Iris pigment epithelial cell (primary cell): ENCODE measurements around the gene MAD1L1.

ENCODE experiments used
- DNase-seq: peaks from one replicate; pipeline ENCODE4 v3.0.0-alpha.2; 2011; ENCODE audit warnings: low read depth

MAD1L1 gene

DNA sequence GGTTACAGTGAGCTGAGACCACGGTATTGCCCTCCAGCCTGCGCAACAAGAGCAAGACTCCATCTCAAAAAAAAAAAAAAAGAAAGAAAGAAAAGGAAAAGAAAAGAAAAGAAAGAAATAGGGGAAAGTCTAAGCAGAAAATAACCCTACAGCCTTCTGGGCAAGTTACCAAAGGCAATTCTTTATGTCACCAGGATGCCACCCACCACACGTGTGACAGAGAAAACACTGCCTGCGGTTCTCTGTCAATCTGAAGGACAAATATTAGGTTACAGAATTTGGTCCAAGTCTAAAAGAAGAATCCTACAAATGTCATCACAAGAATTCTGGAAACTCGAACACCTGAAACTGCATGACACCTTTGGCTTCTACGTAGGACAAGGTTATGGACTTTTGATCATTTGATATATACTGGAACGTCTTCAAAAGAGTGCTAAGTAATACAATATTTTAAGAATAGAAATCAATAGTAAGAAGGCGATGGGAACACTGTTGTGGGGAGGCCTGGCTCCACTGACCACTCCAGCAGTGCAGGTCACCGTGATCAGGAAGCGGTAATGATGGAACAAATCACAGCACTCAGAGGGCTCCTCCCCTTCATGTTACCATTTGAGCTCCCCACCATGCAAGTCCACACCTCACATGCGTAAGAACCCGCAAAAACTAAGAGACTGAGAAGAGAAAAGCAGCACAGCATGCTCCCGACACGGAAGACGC is 75.8 kb downstream of the MAD1L1 start:
- DNase-seq = no peak

DNA sequence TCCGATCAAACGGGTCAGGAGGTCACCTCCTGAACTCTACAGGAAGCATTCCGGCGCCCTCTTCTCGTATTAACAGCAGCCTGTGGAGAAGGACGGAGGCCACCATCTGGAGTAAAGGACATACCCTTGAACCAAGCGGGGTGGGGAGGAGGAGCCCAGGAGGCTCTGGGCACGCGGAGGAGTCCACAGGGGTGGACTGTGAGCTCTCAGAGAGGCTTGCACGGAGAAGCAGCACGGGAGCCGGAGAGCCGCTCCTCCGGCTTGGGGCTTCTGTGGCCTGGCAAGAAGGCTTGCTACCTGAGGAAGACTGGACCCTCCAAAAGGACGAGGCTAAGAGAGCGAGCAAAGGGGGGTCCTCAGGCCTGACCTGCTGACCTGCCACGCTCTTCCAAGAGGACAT is 77.9 kb downstream of the MAD1L1 start:
- no peak for DNase-seq

DNA sequence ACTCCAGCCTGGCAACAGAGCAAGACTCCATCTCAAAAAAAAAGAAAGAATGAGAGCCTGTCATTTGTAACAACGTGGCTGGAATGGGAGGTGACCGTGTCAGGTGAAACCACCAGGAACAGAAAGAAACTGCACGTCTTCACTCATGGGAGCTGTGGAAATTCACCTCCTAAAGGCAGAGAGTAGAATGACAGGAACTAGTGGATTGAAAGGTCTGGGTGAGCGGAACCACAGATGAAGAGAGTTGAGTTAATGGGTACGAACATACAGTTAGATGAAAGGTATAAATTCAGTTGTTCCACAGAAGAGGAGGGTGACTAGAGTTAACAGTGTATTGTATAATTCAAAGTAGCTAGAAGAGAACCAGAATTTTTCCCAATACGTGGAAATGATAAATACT is 78.6 kb downstream of the MAD1L1 start:
- DNase-seq = no peak

DNA sequence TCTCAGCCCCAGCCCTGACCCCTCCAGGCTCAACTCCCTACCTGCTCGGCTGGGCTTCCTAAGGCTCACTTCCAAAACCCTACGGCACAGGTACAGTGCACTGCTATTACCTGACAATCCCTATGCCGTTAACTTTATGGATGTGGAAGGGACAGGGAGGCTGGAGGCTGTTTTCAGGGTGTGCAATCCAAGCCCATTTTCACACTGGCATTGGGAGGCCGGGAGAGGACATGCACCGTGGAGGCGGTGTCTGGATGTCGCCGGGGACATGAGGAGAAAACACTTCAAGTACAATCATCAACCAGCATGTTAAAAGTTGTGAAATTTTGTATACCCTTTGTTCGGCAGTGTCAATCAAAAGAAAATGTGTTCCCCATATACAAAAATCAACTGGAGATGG is 80.1 kb downstream of the MAD1L1 start:
- DNase-seq = no peak

DNA sequence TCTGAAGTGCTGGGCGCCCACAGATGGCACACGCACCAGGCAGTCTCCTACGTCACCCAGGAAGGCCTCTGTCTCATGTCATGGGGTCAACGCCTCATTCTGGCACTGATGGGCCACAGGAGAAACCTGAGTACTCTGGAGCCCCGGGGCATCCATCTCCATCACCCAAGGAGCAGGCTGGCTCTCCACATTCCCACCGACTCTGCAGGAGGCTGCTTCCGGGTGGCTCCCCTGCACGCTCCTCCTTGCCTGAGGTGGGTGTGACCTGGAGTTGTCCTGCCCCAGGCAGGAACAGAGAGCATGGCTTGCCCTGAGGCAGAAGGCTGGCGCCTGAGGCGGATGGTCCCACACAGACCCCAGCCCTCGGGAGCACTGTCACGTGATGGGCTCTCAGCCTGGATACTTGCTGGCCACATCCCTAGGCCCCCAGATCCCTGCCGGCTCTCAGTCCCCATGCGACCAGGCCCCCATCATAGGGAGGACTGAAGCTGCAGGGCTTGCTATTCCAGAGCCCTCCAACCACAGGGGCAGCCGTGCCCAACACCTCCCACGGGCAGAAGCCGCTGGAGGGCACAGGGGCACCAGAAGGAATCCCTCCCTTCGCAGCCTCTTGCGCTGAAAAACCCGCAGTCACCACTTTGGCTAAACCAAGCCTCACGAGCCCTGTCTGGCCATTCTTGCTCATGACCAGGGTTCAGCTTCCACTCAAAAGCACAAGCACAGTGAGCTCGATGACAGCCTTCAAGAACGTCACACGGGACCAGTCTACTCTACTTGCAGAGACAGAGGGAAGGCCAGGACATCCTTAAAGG is 80.7 kb downstream of the MAD1L1 start:
- no peak for DNase-seq

DNA sequence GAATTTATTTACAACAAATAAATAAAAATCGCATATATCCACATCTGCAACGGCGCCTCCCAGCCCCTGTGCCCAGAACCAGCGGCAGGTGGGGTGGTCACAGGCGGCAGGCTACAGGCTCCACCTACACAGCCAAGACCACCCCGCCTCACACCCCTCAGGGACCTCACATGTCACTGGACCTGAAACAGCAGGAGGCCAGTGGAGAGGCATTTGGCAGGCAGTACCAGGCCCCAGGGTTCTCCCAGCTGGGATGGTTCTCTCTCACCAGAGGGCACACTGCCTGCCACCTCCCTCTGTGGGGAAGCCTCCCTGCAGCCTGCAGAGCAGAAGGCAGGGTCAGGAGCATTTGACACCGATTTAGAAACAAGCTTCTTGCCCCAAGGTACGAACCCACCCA is 81.5 kb downstream of the MAD1L1 start:
- DNase-seq = no peak

DNA sequence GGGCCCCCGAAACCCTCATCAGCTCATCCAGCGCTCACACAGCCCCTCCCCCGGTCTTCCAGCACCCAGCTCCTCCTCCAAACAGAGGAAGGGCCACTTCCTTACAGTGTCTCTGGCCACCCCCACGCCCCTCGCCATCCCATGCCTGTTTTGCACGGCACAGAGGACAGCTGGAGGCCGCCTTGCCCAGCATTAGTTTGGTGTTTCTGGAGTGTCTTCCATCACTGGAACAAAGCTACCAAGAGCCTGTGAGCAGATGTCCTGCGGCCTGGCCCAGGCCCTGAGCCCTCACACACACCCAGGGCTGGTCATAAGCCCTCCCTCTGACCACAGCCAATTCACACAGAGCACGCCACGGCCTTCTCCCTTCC is 82.3 kb downstream of the MAD1L1 start:
- DNase-seq = no peak

DNA sequence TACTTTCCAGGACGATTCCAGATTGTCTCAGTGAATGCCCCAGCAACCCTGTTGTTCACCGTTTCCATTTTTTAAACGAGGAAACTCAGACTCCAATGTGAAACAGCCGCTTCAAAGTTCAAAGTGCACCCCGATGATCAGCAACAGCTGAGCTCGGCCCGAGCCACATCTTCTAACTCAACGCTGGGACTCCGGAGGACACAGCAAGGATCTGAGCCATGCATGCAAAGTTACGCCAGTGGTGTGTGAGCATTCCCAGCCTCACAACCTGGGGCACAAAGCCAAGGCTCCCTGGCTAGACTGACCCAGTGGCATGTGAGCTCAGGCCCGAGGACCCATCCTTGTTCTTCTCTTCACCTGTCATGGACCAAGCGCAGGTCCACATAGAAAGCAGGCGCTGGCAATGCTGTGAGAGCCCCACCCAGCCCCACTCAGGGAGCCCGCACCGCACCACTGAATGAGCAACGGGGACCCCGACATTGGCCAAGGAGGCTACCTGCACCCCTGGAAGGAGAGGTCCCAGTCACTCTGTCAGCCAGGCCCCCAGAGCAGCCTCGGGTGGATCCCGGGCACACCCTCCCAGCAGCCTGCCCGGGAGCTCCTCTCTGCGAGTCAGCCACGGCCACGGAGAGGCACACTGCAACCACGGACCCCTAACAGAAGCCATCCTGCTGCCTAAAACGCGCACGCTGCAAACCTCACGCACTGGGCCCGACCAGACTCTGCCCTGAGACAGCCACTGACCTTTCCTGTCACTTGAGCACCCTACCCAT is 82.9 kb downstream of the MAD1L1 start:
- DNase-seq = no peak

DNA sequence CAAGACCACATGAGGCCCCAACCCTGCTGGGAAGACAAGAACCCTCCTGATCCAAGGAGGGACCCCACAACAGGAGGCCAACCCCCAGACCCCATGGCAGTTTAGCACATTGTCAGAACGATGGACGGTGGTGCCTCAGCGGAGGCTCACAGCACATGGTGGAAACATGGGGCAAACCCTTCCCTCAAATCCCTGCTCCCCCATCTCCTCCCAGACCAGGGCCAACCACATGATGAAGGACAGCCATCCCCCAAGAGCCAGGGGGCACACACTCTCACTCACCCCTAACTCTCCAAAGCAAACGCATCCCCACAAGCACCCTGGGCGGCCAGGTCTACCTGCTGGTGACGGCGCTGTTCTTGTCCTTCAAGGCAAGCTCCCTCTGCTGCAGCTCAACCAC is 83.9 kb downstream of the MAD1L1 start:
- no peak for DNase-seq

DNA sequence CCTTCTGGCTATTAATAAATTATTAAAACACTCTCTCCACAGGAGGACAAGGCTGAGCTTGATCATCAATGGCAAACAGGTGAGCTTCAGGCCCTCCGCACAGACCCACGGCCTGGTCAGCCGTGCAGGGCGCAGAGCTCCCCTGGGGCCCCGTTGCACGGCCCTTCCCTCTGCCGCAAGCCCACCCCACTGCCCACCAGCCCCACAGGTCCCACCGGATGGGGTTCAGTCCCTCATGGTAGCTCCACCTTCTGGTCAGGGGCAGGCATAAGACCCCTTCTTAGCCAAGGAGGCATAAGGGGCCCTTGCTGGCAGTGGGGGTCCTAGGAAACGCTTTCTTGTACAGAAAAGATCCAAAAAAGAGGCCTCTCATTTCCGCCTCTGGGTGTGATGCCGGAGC is 84.6 kb downstream of the MAD1L1 start:
- no peak for DNase-seq

DNA sequence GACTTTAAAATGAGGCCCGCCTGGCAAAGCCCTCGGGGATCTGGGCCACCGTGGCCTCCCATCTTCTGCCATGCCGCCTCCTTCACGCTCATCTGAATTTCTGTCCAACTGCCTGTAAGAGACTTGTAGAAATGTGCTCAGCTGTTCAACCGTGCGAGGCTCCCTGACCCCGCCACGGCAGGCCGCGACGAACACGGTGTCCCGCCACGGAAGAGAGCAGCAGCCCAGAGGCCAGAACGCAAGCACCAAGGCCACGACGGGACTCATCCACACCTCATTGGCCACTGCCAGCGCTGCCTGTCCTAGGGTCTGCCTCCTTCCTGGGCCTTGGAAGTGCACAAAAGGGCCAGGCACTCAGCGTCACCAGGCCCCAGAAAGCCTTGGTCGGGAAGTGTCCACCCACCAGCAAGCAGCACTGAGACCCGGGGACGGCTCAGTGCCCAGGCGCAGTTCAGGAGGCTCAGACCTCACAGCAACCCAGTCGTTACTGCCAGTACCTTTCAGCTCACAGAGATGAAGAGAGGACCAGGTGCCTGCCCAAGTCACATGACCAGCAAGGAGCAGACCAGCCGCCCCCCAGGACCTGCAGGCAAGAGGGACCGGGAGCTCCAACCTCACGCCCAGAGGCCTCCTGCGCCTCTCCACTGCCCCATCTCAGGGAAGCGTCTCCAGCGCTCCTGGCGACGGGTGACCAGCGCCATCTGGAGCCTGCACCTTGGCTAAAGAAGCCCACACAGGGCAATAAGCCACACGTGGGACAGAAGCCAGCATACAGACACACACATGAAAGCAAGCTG is 85.9 kb downstream of the MAD1L1 start:
- no peak for DNase-seq

DNA sequence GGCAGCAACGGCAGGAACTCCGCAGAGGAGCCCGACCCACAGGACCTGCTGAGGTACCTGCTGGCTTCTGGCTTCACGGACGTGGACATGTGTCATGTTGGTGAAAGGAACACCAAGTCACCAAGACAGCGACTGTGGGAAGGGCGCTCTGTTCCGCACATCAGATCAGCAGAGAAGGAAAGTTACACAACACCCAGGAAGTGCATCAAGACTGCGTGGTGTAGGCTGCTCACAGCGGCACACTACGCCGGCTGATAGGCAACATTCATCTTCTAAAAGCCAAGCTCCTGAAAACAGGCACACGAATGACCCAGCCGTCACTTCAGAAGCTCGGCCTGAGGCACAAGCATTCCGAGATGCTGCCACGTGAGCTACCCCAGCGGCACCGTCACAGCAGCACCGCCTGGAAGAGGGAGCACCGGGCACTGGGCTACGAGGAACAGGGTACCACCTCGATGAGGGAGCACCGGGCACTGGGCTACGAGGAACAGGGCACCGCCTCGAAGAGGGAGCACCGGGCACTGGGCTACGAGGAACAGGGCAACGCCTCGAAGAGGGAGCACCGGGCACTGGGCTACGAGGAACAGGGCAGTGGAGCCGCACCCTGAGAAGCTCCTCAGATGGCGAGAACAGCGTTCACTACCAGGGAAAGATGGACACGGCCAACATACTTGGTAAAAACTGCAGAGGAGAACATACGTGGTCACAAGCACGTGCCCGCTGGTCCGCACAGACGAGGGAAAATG is 86.7 kb downstream of the MAD1L1 start:
- no peak for DNase-seq

DNA sequence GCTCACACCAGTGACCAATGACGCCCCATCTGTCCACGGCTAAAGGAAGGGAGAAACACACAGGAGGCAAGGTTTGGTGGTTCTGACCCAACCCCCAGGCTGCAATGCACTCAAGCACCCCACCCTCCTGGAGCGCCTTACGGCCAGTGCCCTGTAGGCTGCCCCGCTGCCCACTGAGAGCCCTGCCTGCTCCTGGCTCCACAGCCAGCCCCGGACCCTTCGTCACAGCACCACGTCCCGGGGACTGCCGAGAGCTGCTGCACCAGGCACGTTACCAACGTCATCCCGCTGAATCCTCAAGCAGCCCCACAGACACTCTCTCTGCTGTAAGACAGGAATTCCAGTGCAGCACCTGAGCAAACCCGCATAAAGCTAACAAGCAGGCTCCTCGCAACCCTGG is 87.8 kb downstream of the MAD1L1 start:
- DNase-seq = no peak

DNA sequence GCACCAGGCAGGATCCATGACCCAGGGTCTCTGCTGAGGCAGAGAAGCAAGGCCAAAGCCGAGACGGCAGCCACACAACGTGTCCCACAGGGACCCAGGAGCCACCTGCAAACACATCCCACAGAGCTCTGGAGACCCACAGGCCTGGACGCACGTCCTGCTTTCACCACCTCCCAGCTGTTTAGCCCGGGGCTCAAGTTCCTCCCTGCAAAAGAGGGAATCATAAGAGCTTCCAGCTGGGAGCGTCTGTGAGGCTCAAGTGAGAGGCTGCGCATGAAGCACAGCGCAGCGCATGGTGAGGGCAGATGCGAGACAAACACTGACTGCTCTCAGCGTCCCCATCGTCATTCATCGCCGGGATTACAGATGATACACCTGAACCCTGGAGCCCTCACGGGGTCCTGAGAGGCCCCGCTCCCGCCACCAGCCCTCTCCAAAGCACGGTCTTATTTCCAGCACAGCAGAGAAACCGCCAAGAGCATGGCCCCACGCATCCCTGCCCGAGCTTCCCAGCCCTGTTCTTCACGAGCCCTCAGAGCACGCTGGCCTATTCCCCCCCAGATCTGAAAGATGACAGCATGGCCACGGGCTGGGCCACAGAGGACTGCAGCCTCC is 88.7 kb downstream of the MAD1L1 start:
- DNase-seq = no peak

DNA sequence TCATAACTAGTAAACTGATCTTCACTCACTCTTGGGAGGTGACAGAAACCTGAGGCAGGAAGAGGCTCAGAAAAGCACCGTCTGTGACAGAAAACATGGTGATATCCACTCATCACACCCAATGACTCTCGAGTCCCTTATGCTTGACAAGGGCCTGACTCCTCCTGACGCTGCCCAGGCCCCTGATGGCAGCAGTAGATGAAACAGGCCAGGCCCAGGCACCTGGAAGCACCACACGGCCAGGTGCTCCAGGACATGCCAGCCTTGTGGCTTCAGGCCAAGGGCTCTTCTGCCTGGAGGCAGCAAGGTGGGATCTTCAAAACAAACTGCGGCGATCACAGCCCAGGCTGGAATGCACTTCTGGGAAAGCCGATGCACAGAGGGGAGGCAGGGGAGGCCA is 89.3 kb downstream of the MAD1L1 start:
- no peak for DNase-seq

DNA sequence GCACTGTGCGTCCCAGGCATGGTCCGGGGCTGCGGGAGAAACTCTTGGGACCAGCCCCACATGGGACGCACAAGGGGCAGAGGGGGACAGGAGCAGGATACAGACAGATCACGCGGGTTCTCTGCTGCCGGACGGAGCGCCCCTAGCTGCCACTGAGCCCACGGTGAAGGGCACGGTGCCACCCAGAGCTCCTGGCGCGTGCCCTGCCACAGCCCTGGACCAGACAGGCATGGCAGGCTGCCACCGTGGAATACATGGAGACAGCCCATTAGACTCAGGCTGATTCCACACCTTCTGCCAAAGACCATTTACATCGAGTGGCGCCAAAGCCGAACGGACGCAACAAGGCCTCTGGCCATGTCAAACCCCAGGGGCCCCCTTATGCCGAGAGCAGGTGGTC is 90.4 kb downstream of the MAD1L1 start:
- DNase-seq = no peak

DNA sequence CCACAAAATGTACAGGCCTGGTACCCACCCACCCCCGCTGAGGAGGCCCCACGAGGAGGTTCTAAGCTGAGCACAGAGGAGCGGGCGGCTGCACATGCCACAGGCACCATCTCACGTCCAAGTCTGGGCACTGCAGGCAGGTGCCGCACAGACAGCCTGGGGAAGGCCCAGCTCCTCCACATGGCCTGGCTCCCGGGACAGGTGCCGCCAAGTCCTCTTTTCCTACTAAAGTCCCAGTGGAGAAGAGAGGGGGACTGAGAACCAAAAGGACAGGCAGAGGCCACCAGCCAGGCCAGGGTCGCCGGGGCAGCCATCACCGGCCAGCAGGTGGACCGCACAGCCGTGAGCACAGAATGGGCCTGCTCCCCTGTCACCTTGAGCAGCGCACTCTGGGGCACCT is 91.1 kb downstream of the MAD1L1 start:
- no peak for DNase-seq

DNA sequence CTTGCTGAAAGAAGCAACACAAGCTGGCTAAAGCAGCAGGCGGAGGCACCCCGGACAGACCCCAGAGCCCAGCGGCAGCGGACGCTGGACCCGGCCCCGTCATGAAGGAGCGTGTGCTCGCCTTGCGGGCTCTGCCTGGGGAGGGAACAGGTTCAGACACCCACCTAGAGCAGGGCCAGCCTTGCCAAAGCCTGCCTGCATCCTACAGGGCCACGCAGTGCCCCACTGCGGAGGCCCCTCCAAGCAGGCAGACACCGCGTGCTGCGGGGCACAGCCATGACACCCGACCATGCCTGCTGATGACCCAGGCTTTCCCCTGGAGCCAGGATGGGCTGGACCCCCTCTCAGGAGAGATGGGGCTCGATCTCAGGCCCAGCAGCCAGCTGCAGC is 91.7 kb downstream of the MAD1L1 start:
- no peak for DNase-seq

DNA sequence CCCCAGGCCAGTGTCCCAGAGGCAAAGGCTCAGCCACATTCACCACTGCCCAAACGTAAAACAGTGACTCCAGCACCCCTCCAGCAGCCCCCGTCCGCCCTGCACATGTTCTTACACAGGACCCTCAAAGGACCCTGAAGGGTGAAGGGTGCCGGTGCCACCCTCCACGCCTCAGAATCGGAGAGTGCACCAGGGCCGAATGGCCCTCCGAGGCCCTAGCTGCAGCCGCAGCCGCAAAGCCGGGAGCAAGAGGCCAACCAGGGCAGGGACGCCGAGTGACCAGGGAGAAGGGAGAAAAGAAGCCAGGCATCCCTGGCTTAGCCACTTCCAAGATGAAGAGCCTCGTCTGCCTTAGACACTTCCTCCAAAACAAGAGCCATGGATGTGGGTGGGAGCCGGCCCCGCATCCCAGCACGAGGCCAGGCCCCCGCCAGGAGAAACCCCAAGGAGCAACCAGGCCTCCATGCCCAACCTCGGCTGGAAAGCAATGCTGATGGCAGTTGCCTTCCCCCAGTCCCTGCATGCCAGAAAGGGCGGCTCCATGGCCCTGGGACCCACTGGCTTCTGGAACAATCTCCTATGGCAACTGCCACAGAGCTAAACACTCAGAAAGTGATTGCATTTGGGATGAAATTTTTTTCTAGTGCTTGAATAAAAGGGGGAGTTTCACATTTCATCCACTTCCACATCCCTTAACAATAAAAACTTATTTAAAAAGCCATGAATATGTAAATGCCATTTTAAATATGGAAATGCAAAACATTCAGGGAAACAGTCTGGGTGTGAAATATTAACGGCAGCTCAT is 92.3 kb downstream of the MAD1L1 start:
- DNase-seq = no peak

DNA sequence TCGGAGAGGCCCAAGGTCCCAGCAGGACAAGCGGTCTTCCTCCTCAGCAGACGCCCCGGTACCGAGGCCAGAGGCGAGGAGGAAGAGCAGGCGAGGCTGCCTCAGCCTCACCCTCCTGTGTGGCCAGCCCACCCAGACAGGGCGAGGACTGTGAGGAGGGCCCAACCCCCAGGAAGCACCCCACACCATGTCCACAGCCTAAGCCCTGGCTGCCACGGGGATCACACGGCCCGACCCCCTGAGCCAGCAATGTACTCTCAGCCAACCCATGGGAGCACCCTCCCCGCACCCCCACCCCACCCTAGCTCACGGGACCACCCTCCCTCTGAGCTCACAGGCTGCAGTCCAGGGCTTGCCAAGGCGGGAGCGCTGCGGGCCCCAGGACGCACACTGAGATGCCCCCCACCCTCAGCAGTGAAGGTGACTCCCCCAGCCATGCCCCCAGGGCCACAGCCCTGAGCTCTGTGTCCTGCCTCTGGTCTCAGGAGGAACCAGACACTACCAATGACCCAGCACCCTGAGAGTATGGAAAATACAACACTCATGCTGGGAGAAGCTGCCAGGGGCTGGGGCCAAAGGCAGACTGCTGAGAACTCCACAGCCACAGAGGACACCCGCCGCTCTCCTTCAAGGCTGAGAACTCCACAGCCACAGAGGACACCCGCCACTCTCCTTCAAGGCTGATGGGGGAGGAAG is 93.6 kb downstream of the MAD1L1 start:
- no peak for DNase-seq
